Embryonic facial prominence (tissue), 1 donor: ENCODE measurements around the gene ID3.
"Not testable (repeated sequence)": the region's sequence is repeated elsewhere in the genome, so short reads cannot be mapped to it uniquely, and the experiment has no call there.

Experiments used
- DNase-seq: peaks from one replicate; pipeline ENCODE4 v3.0.0-alpha.2; 2016; ENCODE audit errors: extremely low spot score

The ID3 gene

DNA sequence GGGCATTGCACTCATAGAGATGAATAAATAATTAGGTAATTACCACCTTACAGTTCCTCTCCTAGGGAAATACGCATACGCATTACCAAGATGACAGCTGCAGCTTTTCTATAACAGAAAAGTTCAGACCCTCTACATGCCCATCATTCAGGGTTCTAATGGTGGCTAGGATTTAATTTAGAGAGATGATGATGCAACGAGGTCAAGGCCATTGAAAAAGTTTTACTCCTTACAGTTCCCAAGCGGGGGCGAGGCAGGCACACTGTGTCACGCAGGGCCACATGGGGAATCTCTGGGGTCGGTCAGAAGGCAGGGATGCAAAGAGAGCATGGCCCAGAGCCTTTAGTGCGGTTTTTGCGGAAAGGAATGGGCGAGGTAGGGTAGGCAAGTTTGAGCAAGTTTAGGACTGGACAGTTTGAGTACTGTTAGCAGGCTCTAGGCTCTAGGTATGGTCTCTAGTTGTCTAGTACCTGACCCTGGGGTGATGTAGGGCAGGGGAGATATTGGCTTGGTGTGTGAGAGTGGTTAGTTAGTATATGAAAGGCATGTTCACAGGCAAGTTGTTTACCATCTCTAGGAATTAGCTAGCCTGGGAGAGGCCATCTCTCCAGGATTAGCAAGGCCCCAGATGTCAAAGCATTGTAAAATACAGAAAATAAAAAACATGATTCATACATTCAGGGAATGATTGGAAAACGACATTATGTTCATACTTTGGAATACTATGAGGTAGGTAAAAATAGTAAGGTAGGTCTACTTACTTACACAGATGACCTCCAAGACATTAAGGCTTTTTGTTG, 29.6 kb upstream of the ID3 start:
- DNase-seq: no peak

DNA sequence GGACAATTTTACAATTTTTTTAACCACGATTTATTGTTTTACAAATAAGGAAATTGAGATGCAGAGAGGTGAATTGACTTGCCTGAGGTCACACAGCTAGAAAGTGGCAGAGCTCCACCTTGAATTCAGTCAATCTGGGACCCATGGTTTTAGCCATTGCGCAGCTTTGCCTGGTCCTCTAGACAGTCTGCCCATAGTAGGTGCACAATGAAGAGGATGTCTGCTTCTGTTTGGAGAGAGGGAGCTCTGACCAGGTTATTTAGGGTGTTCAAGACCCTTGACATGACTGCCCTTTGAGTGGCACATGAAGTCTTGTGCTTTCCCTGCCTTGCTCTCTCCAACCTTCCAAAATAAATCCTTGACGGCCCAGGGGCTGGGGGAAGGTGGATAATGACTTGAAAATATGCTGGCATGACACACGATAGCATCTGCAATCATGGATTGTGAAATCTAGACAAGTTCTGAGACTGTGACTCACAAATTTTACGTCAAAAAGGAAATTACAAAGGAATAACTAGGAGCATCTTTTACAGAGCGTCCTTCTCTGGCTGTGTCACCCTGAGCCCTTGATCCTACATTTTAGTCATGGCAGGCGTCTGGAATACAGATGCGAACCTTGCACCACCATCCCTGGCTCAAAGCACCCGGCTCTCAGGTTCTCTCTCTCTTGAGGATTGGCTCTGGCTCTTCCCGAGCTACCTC, 26.2 kb upstream of the ID3 start:
- DNase-seq: no peak

DNA sequence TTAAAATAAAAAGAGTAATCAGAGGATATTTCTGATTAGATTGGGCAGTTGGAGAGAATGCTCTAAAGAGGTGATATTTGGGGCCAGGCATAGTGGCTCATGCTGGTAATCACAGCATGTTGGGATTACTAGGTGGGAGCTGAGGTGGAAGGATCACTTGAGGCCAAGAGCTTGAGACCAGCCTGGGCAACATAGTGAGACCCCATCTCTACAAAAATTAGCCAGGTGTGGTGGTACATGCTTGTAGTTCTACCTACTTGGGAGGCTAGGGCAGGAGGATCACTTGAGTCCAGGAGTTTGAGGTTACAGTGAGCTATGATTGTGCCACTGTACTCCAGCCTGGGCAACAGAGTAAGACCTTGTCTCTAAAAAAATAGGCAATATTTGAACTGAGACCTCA, 24.4 kb upstream of the ID3 start:
- DNase-seq: not testable (repeated sequence)

DNA sequence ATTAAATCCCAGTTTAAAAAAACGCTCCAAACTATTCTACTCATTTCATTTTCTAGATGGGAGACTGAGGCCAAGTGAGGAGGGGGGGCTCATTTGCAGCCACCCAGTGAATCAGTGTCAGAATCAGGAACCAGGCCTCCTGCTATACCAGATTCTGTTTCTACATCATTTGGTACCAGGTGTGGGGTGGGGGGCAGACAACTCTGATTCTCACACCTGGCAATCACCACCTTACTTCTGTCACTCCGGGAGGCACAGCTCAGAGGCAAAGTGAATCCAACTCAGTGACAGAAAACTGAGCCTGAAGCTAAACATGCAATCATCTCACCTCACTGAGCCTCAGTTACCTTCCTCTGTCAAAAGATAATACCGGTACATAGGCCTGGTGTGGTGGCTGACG, 23.5 kb upstream of the ID3 start:
- DNase-seq: no peak

DNA sequence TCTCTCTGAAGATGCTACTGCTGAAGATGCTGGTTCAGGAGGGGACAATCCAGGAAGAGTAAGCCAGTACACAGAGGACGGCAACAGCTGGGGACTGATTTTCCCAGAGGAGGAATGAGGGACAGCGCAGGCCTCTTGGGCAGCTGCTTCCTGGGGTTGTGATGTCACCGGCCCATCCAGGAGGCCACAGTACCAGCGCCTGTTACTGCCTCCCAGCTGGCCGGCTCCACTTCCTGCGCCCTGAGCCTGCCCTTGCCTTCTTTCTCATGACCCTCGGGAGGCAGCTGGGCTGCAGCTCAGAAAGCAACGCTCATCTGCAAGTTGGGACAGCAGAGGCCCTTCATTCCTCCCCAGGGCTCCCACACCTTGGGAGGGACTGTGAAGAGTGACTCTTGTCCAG, 21.9 kb upstream of the ID3 start:
- no peak for DNase-seq

DNA sequence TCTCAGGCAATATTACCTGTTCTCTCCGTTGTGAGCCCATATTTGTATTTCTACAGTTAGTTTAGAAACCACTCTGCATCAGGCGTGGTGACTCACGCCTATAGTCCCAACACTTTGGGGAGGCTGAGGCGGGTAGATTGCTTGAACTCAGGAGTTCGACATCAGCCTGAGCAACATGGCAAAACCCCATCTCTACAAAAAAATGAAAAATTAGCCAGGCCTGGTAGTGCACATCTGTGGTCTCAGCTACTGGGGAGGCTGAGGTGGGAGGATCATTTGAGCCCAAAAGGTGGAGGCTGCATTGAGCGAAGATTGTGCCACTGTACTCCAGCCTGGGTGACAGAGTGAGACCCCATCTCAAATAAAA, 19.7 kb upstream of the ID3 start:
- DNase-seq: no peak

DNA sequence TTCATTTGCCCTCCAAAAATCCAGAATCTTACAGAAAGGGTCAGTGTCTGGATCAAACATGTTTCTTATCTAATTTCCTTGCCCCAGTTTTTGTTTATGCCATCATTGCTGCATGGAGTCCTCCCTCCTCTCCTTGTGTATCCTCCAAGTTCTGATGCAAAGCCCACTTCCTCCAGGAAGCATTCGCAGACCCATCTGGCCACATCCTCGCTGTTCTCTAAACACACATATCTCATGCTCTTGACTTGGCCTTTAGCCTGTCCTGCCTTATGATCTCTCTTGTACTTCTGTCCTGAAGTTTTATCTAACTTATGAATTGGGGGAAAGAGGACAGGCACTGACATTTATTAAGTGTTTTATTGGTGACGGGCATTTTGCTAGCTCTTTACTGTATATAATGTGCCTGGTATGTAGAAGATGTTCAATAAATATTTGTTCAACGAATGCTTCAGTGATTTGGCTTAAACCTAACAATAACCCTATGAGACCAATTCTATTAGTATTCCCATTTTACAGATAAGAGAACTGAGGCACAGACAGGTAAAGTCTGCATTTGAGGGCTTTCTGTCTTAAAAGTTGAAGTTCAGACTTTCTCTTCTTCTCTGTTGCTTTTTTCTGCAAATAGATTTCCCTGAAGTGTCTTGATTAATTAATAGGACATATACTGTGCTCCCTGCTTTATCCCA, 19.2 kb upstream of the ID3 start:
- no peak for DNase-seq

DNA sequence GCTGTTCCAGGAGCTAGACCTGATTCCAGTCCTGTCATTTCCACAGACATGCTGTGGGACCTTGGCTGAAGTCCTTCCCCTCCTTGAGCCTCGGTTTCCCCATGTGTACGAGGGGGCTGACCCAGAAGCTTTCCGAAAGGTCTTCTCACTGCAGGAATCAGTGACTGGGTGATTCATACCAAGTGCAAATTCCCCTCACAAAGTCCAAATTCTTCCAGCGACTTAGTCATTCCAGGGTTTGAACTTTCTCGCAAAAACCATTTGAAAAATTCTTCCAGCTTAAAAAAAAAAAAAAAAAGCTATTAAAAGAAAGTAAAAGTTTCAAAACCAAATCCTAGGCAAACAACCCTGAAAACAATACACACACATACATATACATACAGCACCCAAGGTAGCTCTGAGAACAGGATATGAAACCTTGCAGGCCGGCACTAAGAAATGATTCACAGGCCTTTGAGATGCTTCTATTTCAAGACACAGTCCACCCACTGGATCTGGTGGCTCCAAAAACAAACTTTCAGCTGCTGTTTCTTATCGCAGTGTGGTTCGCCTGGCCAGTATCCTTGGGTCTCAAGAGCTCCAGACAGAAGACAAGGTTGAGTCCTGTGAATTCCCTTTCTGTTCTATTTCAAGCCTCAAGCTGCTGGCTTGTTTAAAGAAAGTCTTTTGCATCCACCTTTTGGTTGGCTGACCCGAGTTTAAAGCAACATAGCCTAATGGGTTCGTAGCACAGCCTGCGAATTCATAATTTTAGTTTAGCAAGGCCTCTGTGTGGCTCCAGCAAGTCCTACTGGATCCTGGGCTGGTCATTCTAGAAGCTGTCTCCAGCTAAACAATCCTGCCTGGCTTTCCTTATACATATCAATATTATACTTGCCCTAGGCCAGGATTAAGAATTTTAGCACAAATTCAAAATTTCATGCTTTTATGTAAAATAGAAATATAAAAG, 18.0 kb upstream of the ID3 start:
- DNase-seq: no peak

DNA sequence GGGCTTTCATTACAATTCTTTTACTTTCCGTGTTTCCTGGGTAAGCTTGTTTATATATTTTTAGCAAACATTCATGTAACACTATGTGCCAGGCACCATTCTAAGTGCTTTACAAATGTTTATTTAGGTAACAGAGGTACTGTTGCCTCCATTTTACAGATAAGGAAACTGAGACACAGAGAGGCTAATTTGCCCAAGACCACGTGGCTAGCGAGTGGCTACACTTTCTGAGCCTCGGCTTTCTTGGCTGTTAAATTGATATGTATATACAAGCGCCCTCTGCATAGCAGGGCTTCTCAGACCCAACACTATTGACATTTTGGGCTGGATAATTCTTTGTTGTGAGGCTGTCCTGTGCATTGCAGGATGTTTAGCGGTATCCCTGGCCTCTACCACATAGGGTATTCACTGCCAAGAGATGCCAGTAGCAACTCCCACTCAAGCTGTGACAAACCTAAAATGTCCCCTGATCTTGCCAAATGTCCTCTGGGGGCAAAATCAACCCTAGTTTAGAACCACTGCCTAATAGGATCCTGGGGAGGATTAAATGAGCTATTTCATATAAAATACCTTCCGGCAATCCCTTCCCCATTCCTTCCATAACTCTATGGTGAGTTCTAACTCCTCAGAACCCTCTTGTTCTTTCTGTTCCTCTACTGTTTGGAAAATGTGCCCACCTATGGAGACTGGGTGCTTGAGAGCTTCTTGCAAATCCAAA, 17.2 kb upstream of the ID3 start:
- DNase-seq: no peak

DNA sequence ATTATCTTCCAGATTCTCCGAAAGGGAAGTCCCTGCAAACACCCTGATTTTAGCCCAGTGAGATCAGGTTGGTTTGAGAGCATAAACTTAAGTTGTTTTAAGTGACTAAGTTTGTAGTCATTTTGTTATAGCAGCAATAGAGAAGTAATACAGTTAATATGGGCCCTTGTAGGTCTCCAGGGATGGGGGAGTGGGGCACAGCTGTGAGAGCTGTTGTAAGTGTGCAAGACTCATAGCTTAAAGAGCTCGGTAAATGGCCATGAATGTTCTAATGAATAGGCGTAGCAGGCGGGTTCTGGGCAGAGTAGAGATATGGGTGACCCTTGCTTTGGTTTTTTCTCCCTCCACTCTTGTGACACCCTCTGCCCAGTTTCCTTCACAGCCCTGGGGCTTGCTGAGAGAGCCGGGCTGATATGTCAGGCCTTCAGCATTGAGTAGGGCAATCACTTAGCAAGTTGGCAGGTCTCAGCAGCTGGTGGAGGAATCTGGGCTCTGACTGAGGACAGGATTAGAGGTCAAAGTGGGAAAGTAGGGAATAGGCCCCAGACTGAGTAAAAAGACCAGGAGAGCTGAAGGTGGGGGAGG, 16.0 kb upstream of the ID3 start:
- DNase-seq: no peak

DNA sequence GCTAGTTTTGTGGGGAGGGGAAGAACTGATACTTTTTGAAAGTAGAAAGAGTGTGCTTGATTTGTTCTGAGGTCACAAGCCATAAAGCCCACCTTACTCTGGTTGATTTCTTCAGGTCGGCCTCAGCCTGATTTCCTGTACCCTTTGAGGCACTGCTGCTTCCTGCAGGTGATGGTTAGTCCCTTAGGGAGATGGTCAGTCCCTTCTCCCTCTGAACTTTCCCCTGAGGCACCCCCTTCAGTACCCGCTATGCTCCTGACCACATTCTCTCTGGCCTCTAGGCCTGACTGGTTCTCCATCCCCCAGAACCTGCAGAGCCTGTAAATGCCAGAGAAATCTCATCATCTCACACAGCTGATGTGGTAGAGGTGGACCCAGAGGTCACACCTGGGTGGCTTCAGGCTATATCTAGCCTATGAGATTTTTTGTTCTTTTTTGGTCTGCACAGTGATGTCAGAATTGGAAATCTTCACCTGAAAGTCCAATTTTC, 15.0 kb upstream of the ID3 start:
- DNase-seq: no peak

DNA sequence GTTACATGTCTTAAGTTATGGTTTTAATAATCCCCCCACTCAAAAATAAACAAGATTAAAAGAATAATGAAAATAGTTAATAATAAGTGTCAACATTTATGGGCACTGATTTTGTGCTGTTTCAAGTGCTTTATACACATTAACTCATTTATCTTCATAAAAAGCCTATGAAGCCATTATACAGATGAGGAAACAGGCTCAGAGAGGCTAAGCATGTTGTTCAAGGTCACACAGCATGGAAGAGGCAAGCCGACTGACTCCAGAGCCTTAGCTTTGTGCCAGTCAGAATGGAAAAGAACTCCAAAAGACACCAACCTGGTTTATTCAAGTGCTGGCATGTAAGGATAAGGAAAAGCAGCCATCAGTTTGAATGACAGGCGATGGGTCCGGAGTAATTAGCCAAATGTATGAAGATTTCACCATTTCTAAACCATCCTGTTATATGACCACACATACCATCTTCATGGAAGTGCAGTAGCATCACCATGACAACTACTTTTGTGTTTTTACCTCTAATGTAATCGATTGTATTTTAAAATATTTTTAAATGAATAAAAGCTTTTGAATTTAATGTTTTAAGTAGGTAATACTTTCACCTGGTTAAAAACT, 14.4 kb upstream of the ID3 start:
- DNase-seq: no peak

DNA sequence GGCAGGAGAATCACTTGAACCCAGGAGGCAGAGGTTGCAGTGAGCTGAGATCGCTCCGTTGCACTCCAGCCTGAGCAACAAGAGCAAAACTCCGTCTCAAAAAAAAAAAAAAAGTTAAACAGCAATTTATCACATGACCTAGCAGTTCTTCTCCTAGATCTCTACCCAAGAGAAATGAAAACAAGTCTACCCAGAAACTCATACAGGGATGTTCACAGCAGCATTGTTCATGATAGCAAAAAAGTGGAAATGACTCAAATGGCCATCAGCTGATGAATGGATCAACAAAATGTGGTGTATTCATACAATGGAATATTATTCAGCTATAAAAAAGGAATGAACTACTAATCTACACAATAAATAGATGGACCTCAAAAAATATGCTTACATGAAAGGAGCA, 12.2 kb upstream of the ID3 start:
- no peak for DNase-seq

DNA sequence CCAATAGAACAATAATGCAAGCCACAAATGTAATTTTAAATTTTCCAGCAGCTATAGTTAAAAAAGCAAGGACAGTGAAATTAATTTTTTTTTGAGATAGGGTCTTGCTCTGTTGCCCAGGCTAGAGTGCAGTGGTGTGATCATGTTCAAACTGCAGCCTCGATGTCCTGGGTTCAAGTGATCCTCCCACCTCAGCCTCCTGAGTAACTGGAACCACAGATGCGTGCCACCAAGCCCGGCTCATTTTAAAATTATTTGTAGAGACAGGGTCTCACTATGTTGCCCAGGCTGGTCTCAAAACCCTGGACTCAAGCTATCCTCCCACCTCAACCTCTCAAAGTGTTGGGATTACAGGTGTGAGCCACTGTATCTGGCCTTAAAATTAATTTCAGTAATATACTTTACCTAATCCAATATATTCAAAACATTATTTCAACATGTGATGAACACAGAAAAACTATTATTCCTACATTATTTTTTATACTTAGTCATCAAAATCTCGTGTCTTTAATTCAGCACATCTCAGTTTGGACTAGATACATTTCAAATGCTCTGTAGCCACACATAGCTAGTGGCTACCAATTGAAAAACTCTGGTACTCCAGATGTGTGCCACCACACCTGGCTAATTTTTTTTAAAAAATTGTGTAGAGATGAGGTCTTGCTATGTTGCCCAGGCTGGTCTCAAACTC, 10.8 kb upstream of the ID3 start:
- DNase-seq: no peak

DNA sequence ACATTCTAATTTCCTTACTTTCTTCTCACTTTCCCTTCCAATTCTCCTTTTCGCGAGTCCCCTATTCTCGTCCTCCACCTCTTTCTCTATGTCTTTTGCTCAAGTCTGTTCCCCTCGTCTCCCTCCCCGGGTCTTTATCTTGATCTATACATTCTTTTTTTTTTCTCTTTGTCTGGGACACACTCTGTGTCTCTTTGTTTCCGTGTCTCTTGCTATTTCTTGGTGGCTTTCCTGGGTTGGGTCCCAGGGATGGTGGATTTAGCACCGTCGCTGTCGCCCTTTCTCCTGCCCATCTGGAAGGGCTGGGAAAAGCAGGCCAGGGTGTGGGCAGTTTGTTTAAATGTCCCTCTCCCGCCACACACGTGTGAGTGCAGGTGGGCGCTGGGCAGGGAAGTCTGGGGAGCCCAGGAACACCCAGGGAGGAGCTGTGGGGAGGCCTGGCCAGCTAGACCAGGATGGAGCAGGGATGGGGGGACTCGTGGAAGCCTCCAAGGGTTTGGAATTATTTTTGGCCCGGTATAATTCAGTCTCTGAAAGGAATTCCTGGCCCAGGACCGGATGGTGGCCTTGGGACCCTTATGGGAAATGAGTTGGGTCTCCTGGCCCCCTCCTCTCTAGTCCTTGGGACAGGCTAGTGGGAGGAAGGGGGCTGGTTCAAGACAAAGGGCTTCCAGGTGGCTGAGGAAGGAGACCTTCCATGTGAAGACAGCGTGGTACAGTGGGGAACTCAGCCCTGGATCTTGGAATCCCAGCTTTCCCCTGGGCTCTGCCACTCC, 9.5 kb upstream of the ID3 start:
- DNase-seq: no peak

DNA sequence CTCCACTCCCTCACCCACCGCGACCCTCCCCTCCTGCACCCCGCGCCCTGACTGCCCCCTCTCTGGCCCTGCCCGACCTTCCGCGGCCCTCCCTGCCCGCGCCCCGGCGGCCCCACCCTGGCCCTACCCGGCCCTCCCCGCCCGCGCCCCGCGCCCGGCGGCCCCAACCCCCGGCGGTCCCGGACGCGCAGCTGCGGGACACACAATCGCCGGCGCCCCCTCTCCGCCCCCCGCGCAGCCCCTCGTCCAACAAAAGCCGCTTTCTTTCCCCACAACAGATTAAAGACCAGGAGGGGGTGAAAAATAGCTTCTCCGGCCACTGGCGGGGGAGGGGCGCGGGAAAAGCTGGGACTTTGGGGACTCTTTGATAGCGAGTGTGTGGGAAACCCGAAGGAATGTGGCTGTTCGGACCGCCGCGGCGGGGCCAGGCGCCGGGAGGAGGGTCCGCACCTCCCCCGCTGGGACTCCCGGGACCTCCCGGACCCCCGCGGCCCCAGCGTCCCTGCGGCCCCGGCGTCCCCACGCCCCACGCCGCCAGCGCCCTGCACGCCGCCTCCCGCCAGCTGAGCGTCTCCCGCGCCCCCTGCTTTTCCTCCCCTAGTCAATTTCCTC, 8.8 kb upstream of the ID3 start:
- no peak for DNase-seq

DNA sequence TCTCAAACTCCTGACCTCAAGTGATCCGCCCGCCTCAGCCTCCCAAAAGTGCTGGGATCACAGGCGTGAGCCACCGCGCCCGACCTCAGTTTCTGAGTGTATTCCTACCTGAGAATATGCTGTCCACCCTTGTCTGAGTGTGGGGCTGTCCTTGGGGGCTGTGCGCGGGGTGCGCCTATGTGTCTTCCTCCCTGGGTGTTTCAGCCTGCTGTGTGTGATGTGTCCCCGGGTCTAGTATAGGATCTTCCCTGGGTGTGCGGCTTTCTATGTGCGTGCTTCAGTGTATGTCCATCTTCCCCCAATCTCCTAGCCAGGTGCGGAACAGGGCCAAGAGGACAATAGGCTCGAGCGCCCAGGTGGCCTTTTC, 8.3 kb upstream of the ID3 start:
- DNase-seq: no peak

DNA sequence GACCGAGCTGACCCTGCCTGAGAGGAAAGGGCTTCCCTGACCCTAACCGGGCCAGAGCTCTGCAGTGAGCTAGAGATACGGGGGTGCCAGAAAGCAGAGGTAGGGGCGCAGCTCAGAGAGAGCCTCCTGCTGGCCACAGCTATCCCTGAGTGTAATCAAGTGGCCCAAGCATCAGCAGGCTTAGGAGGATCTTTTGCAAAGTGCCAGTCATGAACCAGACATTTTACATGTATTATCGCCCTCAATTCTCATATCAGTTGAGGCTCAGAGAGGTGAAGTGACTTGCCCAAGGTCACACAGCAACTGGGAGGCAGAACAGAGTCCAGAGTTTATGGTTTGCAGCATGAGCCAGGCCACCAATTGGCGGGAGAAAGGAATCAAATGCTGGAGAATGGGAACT, 7.0 kb upstream of the ID3 start:
- DNase-seq: no peak

DNA sequence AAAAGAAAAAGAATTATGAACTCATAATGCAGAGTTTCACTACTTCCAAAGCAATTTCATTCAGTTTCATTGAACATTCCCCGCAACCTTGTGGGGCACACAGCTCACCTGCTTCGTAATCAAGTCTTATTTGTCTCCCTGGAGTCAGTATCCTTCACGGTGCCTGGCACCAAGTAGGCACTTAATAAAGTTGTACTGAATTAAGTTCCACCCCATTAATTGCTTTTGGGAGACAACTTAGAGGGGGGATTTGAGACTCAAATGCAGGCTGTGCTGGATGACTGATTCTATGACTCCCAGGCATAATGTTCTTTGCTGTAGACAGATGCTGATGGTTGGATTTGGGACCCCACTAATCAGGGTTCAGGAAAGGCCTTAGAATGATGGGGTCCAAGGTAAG, 6.5 kb upstream of the ID3 start:
- DNase-seq: no peak
